Activated CD4-positive, CD25-positive, alpha-beta regulatory T cell treated with anti-CD3 and anti-CD28 coated beads, Interleukin-2, amount 50 U/mL, for 72 hours (primary cell): Measurements from ENCODE around the gene FGFR3.
"Not testable (repeated sequence)": the region's sequence is repeated elsewhere in the genome, so short reads cannot be mapped to it uniquely, and the experiment has no call there.

ENCODE experiments used
- DNase-seq: peaks from one replicate; pipeline ENCODE4 v3.0.0; 2021

FGFR3 gene

GRCh38 chr4:1822568-1823544 is 29.8 kb downstream of the FGFR3 start:
- no peak for DNase-seq

GRCh38 chr4:1823545-1823932 is 30.4 kb downstream of the FGFR3 start:
- no peak for DNase-seq

GRCh38 chr4:1824746-1825145 is 31.7 kb downstream of the FGFR3 start:
- no peak for DNase-seq

GRCh38 chr4:1825326-1825725 is 32.2 kb downstream of the FGFR3 start:
- DNase-seq: no peak

GRCh38 chr4:1826531-1827350 is 33.6 kb downstream of the FGFR3 start:
- DNase-seq: no peak

- DNase-seq: no peak
Observed at GRCh38 chr4:1830234-1830633, 37.1 kb downstream of the FGFR3 start.

GRCh38 chr4:1830642-1831228 is 37.6 kb downstream of the FGFR3 start:
- no peak for DNase-seq

GRCh38 chr4:1831331-1831730 is 38.2 kb downstream of the FGFR3 start:
- no peak for DNase-seq

- DNase-seq: no peak
Observed at GRCh38 chr4:1832690-1833089, 39.6 kb downstream of the FGFR3 start.

GRCh38 chr4:1833307-1834046 is 40.4 kb downstream of the FGFR3 start:
- no peak for DNase-seq

- DNase-seq: no peak
Observed at GRCh38 chr4:1834047-1834775, 41.1 kb downstream of the FGFR3 start.

GRCh38 chr4:1835836-1836235 is 42.7 kb downstream of the FGFR3 start:
- not testable (repeated sequence) for DNase-seq

GRCh38 chr4:1836650-1837049 is 43.6 kb downstream of the FGFR3 start:
- DNase-seq: no peak

- no peak for DNase-seq
Observed at GRCh38 chr4:1837069-1837468, 44.0 kb downstream of the FGFR3 start.

- no peak for DNase-seq
Observed at GRCh38 chr4:1839282-1839681, 46.2 kb downstream of the FGFR3 start.

- DNase-seq: no peak
Observed at GRCh38 chr4:1841201-1841886, 48.3 kb downstream of the FGFR3 start.

- DNase-seq: no peak
Observed at GRCh38 chr4:1841887-1842210, 48.8 kb downstream of the FGFR3 start.

- DNase-seq: no peak
Observed at GRCh38 chr4:1842339-1842895, 49.3 kb downstream of the FGFR3 start.

GRCh38 chr4:1842993-1843448 is 49.9 kb downstream of the FGFR3 start:
- no peak for DNase-seq

GRCh38 chr4:1843852-1844251 is 50.8 kb downstream of the FGFR3 start:
- DNase-seq: no peak

GRCh38 chr4:1844618-1845017 is 51.5 kb downstream of the FGFR3 start:
- DNase-seq: not testable (repeated sequence)
